HepG2 (cell line): ENCODE measurements around the gene SOCS1. TPM values are rescaled to one million over a fixed set of nuclear protein-coding genes. Genes with fewer than 3 reads are reported as not detected.
A peak's percentile ranks its signal among the peaks of the same experiment; 100 is the strongest.

ENCODE experiments used
- GLI4 ChIP-seq: sonication (generic); formaldehyde crosslinking; IDR thresholded peaks from 2 replicates; pipeline ENCODE4 v1.5.1; 2020; ENCODE audit warnings: missing genetic modification reagents, mild to moderate bottlenecking, moderate library complexity, borderline replicate concordance
- KAT8 ChIP-seq: IDR thresholded peaks from 2 replicates; pipeline ENCODE4 v1.6.1; 2016; ENCODE audit warnings: missing genetic modification reagents, missing compliant biosample characterization
- THAP11 ChIP-seq: IDR thresholded peaks from 2 replicates; pipeline ENCODE4 v1.6.1; 2016; ENCODE audit warnings: missing biosample characterization, missing genetic modification reagents
- TOE1 ChIP-seq: sonication (generic); formaldehyde crosslinking; IDR thresholded peaks from 2 replicates; pipeline ENCODE4 v1.4.0; 2020; ENCODE audit warnings: mild to moderate bottlenecking, missing genetic modification reagents
- ZMYM3 ChIP-seq: sonication (generic); formaldehyde crosslinking; IDR thresholded peaks from 2 replicates; pipeline ENCODE4 v1.5.1; 2020; ENCODE audit warnings: mild to moderate bottlenecking, missing genetic modification reagents
- ZNF230 ChIP-seq: sonication (generic); formaldehyde crosslinking; IDR thresholded peaks from 2 replicates; pipeline ENCODE4 v1.4.0; 2020; ENCODE audit warnings: mild to moderate bottlenecking, missing genetic modification reagents
- ZNF282 ChIP-seq: fragments of 450-650 bp; IDR thresholded peaks from 2 replicates; pipeline ENCODE4 v1.6.1; 2018; ENCODE audit not compliant: partially characterized antibody
- ZNF652 ChIP-seq: IDR thresholded peaks from 2 replicates; pipeline ENCODE4 v1.6.1; 2016; ENCODE audit warnings: low read depth, borderline replicate concordance
- ZNF713 ChIP-seq: sonication (generic); formaldehyde crosslinking; IDR thresholded peaks from 2 replicates; pipeline ENCODE4 v1.4.0; 2020; ENCODE audit warnings: mild to moderate bottlenecking, missing genetic modification reagents
- ZNF724P ChIP-seq: sonication (generic); formaldehyde crosslinking; IDR thresholded peaks from 2 replicates; pipeline ENCODE4 v1.8.0; 2022; ENCODE audit warnings: missing genetic modification reagents, borderline replicate concordance
- ZNF788 ChIP-seq: sonication (generic); formaldehyde crosslinking; IDR thresholded peaks from 2 replicates; pipeline ENCODE4 v1.5.0; 2020; ENCODE audit warnings: mild to moderate bottlenecking, missing genetic modification reagents, borderline replicate concordance
- polyA plus RNA-seq, 8 experiments: library from polyadenylated mRNA; depleted of rRNA in 3 of 8; stranded (reverse) in 7 of 8; unstranded in 1 of 8; fragments of >200 nt; fragmentation: Illumina TruSeq in 4 of 8; extraction: Trizol in 4 of 8; gene quantifications; 2 replicates each; pipeline versions ENCODE4 v1.2.1 to v1.2.3, GENCODE V29; 2011 to 2016; ENCODE audit warnings: low read depth in 4 of 8, missing spikeins in 1 of 8, mixed read lengths in 1 of 8; ENCODE audit not compliant: insufficient read depth in 1 of 8
- total RNA-seq, 5 experiments: library from RNA; depleted of rRNA; stranded (reverse); fragments of >200 nt; fragmentation: Illumina TruSeq; extraction: Trizol; gene quantifications; 2 replicates each; pipeline ENCODE4 v1.2.3, GENCODE V29; 2016; ENCODE audit warnings: low read depth in 1 of 5
- TF ChIP-seq, protein P1 (sequence below): sonication (generic); formaldehyde crosslinking; IDR thresholded peaks from 2 replicates; pipeline ENCODE4 v1.5.1; 2020; ENCODE audit warnings: mild to moderate bottlenecking, missing genetic modification reagents, moderate library complexity
- TF ChIP-seq, protein P2 (sequence below): sonication (generic); formaldehyde crosslinking; IDR thresholded peaks from 2 replicates; pipeline ENCODE4 v1.4.0; 2020; ENCODE audit warnings: missing genetic modification reagents
- TF ChIP-seq, protein P3 (sequence below): sonication (generic); formaldehyde crosslinking; IDR thresholded peaks from 2 replicates; pipeline ENCODE4 v1.5.0; 2020; ENCODE audit warnings: missing genetic modification reagents, mild to moderate bottlenecking, borderline replicate concordance
- TF ChIP-seq, protein P4 (sequence below): sonication (generic); formaldehyde crosslinking; IDR thresholded peaks from 2 replicates; pipeline ENCODE4 v1.8.0; 2022; ENCODE audit warnings: mild to moderate bottlenecking, missing genetic modification reagents, moderate library complexity

The SOCS1 gene
- total and polyA plus RNA-seq, 2 of the 13 experiments (the other 11 are each of a cell fraction or from before 2014, with no cell fraction given) = 5.3 to 6.3 TPM

DNA sequence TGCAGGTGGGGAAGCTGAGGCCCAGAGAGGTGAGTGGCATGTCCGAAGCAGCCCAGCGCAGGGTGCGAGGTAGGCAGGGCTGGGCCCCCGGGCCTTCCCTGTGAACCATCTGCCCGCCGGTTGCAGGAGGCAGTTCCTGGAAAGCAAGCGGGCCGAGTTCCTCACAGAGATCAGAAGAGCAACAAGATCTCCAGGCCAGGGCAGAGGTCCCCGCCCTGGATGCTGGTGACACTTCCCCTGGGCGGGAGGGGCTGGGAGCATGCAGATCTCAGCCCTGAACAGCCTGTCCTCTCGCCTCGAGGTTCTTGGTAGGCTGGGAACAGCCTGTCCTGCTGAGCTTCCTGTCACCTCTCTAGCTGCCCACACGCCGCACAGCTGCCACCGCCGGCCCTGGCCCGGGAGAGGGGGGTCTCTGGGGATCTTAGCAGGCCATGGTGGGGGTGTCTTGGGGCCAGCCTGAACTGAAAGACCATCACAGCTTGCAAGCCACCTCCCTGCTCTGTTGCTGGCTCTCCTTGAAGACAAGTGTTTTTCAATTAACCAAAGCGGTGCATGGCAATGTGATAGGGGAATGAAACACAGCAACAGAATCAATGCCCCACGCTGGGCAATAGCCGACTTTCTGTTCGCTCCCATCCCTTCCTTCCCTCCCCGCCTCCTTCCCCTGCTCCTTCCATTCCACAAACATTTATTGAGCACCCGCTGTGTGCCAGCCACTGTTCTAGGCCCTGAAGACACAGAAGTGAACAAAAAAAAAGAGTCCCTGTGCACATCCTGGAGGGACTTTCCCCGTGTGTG is 31.7 kb downstream of the SOCS1 start (continued):
- TF ChIP-seq ZNF788 = peak; percentile 55; the same call in 1 of the 2 replicates
- no peak for TF ChIP-seq GLI4 (CRISPR knock-in tag)
- TF ChIP-seq, protein P1, sequence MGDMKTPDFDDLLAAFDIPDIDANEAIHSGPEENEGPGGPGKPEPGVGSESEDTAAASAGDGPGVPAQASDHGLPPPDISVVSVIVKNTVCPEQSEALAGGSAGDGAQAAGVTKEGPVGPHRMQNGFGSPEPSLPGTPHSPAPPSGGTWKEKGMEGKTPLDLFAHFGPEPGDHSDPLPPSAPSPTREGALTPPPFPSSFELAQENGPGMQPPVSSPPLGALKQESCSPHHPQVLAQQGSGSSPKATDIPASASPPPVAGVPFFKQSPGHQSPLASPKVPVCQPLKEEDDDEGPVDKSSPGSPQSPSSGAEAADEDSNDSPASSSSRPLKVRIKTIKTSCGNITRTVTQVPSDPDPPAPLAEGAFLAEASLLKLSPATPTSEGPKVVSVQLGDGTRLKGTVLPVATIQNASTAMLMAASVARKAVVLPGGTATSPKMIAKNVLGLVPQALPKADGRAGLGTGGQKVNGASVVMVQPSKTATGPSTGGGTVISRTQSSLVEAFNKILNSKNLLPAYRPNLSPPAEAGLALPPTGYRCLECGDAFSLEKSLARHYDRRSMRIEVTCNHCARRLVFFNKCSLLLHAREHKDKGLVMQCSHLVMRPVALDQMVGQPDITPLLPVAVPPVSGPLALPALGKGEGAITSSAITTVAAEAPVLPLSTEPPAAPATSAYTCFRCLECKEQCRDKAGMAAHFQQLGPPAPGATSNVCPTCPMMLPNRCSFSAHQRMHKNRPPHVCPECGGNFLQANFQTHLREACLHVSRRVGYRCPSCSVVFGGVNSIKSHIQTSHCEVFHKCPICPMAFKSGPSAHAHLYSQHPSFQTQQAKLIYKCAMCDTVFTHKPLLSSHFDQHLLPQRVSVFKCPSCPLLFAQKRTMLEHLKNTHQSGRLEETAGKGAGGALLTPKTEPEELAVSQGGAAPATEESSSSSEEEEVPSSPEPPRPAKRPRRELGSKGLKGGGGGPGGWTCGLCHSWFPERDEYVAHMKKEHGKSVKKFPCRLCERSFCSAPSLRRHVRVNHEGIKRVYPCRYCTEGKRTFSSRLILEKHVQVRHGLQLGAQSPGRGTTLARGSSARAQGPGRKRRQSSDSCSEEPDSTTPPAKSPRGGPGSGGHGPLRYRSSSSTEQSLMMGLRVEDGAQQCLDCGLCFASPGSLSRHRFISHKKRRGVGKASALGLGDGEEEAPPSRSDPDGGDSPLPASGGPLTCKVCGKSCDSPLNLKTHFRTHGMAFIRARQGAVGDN (CRISPR knock-in tag) = peak; percentile 84
- no peak for TF ChIP-seq KAT8
- no peak for TF ChIP-seq ZNF724P (CRISPR knock-in tag)
- TF ChIP-seq, protein P2, sequence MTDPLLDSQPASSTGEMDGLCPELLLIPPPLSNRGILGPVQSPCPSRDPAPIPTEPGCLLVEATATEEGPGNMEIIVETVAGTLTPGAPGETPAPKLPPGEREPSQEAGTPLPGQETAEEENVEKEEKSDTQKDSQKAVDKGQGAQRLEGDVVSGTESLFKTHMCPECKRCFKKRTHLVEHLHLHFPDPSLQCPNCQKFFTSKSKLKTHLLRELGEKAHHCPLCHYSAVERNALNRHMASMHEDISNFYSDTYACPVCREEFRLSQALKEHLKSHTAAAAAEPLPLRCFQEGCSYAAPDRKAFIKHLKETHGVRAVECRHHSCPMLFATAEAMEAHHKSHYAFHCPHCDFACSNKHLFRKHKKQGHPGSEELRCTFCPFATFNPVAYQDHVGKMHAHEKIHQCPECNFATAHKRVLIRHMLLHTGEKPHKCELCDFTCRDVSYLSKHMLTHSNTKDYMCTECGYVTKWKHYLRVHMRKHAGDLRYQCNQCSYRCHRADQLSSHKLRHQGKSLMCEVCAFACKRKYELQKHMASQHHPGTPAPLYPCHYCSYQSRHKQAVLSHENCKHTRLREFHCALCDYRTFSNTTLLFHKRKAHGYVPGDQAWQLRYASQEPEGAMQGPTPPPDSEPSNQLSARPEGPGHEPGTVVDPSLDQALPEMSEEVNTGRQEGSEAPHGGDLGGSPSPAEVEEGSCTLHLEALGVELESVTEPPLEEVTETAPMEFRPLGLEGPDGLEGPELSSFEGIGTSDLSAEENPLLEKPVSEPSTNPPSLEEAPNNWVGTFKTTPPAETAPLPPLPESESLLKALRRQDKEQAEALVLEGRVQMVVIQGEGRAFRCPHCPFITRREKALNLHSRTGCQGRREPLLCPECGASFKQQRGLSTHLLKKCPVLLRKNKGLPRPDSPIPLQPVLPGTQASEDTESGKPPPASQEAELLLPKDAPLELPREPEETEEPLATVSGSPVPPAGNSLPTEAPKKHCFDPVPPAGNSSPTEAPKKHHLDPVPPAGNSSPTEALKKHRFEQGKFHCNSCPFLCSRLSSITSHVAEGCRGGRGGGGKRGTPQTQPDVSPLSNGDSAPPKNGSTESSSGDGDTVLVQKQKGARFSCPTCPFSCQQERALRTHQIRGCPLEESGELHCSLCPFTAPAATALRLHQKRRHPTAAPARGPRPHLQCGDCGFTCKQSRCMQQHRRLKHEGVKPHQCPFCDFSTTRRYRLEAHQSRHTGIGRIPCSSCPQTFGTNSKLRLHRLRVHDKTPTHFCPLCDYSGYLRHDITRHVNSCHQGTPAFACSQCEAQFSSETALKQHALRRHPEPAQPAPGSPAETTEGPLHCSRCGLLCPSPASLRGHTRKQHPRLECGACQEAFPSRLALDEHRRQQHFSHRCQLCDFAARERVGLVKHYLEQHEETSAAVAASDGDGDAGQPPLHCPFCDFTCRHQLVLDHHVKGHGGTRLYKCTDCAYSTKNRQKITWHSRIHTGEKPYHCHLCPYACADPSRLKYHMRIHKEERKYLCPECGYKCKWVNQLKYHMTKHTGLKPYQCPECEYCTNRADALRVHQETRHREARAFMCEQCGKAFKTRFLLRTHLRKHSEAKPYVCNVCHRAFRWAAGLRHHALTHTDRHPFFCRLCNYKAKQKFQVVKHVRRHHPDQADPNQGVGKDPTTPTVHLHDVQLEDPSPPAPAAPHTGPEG = peak; percentile 58; the same call in 1 of the 2 replicates
- no peak for TF ChIP-seq ZNF230 (CRISPR knock-in tag)
- no peak for TF ChIP-seq ZNF652
- TF ChIP-seq, protein P3, sequence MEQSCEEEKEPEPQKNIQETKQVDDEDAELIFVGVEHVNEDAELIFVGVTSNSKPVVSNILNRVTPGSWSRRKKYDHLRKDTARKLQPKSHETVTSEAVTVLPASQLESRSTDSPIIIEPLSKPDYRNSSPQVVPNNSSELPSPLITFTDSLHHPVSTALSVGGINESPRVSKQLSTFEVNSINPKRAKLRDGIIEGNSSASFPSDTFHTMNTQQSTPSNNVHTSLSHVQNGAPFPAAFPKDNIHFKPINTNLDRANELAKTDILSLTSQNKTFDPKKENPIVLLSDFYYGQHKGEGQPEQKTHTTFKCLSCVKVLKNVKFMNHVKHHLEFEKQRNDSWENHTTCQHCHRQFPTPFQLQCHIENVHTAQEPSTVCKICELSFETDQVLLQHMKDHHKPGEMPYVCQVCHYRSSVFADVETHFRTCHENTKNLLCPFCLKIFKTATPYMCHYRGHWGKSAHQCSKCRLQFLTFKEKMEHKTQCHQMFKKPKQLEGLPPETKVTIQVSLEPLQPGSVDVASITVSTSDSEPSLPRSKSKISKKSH (CRISPR knock-in tag) = no peak
- TF ChIP-seq ZNF713 (CRISPR knock-in tag) = no peak
- no peak for TF ChIP-seq ZNF282
- TF ChIP-seq, protein P4, sequence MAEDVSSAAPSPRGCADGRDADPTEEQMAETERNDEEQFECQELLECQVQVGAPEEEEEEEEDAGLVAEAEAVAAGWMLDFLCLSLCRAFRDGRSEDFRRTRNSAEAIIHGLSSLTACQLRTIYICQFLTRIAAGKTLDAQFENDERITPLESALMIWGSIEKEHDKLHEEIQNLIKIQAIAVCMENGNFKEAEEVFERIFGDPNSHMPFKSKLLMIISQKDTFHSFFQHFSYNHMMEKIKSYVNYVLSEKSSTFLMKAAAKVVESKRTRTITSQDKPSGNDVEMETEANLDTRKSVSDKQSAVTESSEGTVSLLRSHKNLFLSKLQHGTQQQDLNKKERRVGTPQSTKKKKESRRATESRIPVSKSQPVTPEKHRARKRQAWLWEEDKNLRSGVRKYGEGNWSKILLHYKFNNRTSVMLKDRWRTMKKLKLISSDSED (CRISPR knock-in tag) = 0 out of 2 replicates have a peak, but pooled peaks have one; percentile 73
- TF ChIP-seq THAP11 (CRISPR knock-in tag) = no peak; the same call in 1 of the 2 replicates
- no peak for TF ChIP-seq TOE1 (CRISPR knock-in tag)
- TF ChIP-seq ZMYM3 (CRISPR knock-in tag) = peak; percentile 86
